GM18507 (cell line): ENCODE data around the gene SPECC1.
"Not testable (repeated sequence)": the region's sequence is repeated elsewhere in the genome, so short reads cannot be mapped to it uniquely, and the experiment has no call there.

ENCODE experiments used
- DNase-seq: peaks from one replicate; pipeline ENCODE4 v3.0.0; 2011; ENCODE audit warnings: low read depth; ENCODE audit not compliant: insufficient read length; ENCODE audit errors: extremely low spot score
- FAIRE-seq: peaks from 2 replicates; lab custom pipeline; 2011; peaks lifted over from hg19 to GRCh38; lab: Jason Lieb, UNC

SPECC1 gene

DNA sequence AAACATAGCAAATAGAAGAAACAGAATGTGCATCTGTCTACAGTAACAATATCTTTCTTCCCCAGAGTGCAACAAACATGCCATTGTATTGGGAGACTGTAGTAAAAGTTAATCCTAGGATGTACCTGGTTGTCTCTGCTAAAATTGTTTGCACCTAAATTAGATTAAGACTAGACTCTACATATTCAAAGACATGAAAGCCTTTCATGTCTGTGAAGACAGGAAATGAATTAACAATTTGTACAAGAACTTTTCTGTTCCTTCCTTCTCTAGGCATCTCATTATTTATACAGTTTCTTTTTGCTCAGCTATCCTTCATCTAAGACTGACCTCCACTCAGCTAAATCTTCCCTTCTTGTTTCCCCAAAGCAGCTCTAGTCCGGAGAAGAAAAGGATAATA is 237.5 kb downstream of the SPECC1 start:
- no peak for FAIRE-seq
- DNase-seq, result no peak

DNA sequence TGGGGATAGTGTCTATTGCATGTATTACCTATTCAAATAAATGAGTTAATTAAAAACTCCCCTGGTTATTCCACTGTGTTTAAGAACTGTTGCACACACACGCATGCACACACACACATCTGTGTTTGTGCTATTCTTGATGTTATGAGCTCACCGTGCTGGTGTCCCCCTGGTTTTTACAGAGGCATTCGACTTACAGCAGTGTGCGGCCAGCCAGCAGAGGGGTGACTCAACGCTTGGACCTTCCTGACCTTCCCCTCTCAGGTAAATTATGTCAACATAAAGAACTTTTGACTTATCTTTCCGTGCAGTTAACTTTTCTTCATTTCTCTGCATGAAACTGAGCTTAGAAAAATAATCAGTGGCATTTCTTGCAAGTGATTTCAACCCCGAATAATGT is 244.2 kb downstream of the SPECC1 start:
- DNase-seq (no peak), FAIRE-seq (no peak)

DNA sequence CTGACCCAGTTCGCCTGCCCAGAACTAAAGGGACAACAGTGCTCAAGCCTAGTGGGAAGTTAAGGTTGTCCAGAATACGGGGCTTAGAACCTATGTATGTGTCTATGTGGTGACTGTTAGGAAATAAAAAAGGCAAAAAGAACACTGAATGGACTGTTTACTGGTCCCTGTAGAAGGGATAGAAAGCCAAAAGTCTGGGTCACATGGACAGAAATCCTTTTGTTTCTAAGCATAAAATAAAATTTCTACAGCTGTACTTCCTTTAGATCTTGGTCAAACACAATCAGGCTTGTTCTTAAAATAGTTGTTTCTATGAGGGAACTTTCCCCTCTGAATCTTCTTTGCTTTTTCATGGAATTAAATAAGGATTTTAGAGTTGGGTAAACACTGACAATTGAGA is 245.4 kb downstream of the SPECC1 start:
- DNase-seq (no peak), FAIRE-seq (no peak)

DNA sequence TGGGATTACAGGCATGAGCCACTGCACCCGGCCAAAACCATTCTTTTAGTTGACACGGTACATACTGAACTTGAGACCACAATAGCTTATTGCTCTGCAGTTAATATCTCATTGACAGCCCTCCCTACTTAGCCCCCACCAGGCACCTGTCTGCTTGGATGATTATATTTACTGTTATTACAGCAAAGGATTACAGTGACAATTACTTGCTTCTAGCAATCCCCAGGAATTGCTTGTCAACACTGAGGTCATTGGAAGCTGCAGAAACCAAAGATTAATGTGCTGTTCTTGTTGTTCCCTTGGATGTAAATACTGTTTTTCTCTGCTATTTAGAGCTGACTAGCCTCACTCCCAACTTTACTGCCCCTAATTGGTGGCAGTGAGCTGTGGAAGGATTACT is 247.0 kb downstream of the SPECC1 start:
- FAIRE-seq (no peak), DNase-seq (no peak)

DNA sequence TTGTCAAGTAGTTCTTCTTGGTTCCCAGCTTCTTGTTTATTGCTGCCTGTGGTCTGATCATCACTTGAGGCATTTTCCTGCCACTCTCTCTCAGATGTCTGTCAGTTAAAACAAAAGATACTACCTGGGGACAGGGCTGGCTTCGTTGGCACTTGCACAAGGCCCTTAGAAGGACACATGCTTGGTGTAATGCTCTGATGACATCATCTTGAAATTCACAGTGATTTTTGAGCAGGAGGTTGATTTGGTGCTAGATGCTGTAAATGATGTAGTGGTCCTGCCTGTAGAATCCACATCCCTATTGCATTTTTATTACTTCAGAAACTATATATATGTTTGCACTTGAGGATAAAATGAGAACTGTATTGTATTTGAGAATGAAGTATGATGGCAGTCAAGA is 247.8 kb downstream of the SPECC1 start:
- no peak for DNase-seq
- FAIRE-seq, result no peak

DNA sequence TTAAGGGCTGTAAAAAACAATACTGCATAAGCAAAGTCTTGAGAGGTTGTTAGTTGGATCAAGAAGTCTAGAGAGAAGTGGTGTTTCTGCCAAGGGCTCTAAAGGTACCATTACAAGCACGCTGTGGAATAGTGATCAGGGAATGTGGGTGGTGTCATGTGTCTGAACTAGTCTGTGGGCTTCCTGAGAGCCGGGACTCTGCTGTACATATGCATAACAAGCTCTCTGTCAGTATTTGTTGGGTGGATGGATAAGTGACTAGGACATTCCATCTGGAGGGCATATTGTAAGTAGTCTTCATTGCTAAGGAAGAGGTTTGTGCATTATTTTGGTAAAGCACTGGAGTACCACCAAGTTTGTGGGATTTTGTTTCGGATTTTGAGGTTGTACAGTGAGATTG is 248.6 kb downstream of the SPECC1 start:
- DNase-seq, result no peak
- no peak for FAIRE-seq

DNA sequence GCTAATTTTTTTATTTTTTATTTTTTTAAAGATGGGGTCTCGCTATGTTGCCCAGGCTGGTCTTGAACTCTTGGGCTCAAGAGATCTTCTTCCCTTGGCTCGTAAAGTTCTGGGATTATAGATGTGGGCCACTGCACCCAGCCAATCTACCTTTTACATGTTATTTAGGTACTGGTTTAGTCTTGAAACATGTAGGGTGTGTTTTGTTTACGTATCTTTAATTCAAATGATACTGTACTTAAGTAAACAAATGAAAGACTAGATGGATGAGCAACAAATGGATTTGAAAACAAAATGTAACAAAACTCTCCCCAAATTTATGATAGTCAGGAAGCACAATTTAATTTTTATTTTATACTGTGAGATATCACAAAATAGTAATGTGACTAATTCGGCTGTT is 250.5 kb downstream of the SPECC1 start:
- FAIRE-seq (no peak), DNase-seq (no peak)

DNA sequence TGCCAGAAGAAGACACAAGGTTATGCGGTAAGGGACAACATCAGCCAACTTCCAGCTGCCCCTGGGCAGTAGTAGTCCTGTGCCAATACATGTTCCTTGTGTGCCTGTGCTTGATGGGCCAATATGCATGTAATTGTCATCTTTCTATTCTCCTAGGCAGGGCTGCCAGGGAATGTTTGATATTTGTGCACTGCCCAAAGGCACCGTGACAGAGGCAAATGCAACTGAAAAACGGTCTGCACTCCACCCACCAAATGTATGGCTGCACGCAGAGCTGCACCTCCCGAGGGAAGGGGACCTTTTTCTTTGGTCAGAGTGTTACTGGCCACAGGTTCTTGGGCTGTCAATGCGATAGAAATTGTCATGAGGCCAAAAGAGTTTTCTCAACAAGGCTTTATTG is 251.1 kb downstream of the SPECC1 start:
- FAIRE-seq, result no peak
- DNase-seq, result no peak

DNA sequence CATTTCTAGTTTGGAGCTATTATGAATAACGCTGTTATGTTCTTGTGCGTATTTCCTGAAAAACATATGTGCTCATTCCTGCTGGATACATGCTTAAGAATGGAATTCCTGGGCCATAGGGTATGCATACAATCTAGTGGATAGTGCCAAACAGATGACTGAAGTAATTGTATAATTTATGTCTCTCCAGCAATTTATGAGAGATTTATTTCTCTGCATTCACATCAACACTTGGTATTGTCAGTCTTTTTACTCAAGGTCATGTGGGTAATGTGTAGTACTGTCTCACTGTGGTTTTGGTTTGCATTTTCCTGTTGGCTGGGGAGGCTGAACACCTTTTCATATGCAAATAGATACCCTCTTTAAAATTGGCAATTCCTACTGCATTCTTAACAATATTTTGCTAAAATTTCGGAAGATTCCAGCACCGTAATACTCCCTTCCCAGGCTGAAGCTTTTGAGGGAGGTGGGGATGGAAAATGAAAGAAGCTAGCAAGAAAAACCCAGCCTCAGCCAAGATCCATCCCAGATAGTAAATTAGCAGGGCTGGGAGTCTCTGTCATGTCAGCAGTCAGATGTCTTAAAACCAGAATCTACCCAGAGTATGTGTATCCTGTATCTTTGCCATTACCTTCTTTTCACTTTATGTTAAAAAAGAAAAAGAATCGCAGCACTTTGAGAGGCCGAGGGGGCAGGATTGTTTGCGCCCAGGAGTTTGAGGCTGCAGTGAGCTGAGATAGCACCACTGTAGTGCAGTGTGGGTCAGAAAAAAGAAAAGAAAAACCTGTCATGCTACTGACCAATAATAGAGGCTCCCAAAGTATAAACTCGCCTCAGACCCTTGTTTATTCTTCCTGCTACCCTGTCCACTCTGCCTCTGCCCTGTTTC is 253.3 kb downstream of the SPECC1 start:
- no peak for FAIRE-seq

DNA sequence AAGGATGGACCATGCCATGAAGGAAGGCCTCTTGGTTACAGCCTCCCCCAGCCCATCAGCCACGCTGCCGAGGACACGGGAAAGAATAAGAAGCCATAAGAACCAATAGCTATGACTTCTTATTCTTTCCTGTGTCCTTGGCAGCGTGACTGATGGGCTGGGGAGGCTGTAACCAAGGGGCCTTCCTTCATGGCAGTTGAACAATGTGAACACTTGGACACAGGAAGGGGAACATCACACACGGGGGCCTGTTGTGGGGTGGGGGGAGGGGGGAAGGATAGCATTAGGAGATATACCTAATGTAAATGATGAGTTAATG is 253.9 kb downstream of the SPECC1 start:
- FAIRE-seq, DNase-seq: not testable (repeated sequence)

More for the DNA sequence above, 253.3 kb downstream of the SPECC1 start:
- DNase-seq, result no peak

DNA sequence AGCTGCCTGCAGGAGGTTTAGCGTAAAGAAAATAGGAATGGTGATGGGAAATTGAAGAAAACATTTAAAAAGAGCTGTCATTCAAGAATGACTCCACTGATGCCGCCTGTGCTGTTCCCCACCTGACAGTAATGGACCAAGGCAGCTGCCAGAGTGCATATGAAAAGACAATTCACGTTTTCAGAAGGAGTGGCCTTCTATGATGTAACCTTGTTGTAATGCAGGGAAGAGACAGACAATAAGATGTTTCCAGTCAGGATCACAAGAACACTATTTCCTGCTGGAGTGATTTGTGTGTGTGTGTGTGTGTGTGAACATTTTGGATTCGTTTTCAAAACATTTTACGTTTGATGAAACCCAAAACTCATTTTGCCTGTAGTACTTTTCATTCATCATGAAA is 254.4 kb downstream of the SPECC1 start:
- no peak for DNase-seq
- FAIRE-seq, result no peak

DNA sequence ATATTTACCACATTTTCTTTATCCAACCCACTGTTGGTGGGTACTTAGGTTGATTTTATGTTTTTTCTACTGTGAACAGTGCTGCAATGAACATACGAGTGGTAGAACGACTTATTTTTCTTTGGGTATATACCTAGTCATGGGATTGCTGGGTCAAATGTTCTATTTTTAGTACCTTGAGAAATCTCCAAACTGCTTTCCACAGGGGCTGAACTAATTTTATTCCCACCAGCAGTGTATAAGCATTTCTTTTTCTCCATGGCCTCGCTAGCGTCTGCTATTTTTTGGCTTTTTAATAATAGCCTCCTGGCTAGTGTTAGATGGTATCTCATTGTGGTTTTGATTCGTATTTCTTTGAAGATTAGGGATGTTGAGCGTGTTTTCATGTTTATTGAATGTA is 255.8 kb downstream of the SPECC1 start:
- no peak for DNase-seq
- no peak for FAIRE-seq

DNA sequence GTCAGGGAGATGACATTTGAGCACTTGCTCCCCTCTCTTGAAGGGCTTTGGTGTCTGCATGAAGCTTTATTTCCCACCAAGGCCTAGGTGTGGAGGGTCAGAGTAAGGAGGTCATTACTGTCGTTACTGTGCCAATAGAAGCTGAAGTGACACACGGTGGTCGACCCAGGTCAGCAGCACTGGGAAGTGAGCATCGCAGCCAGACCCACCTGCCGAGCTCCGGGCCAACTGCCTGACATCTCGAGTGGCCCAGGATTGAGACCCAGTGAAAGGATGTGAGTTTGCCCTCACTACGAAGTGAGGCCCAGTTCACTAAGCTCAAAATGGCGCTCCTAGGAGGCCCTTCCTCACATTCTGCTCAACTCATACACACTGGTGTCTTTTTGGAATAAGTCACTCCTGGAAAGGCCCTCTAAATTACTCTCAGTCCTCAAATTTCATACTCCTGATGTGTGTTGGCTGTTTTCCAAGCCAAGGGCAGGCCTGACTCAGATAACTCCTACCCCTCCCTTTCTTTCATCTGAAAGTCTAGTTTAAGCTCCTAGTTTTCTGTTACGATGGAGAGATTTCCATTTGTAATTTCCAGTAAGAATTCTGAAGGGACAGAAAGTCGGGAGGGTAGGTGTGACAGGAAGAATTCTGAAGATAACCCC is 257.8 kb downstream of the SPECC1 start:
- DNase-seq (no peak), FAIRE-seq (no peak)

DNA sequence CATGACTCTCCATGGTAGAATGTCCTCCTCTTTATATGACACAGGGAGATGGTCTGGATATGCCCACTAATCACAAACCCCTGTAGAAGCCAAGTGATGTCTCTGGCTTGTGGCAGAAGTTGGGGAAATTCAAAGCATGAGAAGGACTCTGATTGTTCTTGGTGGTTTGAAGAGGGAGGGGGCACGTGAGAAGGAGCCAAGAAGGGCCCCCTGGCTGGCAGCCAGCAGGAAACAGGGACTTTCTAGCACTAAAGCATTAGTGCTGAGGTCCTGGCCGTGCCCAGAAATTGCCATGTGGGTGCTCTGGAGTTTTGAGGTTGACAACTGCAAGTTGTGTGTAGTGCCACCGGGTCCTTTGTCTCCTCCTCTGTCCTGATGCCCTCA is 258.3 kb downstream of the SPECC1 start:
- no peak for DNase-seq

DNA sequence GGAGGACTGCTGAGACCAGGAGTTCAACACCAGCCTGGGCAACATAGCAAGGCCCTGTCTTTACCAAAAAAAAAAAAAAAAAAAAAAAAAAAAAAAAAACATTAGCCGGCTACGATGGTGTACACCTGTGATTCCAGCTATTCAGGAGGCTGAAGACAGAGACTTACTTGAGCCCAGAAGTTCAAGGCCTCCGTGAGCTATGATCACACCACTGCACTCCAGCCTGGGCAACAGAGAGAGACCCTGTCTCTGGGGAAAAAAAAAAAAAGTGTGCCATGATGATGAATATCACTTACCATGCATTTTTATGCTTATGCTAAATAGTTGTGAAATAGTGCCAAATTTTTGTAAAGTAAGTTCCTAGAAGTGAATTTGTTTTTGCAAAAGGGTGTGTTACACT is 261.2 kb downstream of the SPECC1 start:
- no peak for FAIRE-seq
- no peak for DNase-seq

More for the DNA sequence above, 258.3 kb downstream of the SPECC1 start:
- no peak for FAIRE-seq

DNA sequence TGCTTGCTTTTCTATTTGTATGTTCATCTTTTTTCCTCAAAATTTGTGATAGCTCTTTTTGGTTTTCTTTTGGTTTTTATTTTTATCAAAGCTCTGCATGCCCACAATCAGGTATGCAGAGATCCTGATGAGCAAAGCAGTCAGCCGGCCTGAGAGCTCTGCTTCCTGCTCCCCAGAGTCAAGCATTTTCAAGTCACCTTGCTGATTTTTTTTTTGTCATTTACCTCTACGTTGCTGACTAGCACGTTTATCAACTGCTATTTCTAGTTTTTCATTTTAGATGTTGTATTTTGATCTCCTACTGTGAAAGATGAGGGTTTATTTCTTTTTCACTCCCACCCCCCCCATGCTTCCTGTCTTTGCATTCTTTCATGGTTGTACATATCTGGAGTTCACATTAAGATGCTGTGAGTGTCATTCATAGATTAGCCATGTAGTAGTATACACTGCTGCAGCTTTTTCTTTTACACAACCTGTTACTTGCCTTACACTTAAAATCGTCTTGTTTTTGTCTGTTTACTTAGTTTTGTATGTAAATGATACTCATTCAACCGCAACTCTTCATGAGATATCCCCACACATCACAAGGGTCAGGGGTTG is 262.0 kb downstream of the SPECC1 start:
- DNase-seq, result no peak
- no peak for FAIRE-seq

DNA sequence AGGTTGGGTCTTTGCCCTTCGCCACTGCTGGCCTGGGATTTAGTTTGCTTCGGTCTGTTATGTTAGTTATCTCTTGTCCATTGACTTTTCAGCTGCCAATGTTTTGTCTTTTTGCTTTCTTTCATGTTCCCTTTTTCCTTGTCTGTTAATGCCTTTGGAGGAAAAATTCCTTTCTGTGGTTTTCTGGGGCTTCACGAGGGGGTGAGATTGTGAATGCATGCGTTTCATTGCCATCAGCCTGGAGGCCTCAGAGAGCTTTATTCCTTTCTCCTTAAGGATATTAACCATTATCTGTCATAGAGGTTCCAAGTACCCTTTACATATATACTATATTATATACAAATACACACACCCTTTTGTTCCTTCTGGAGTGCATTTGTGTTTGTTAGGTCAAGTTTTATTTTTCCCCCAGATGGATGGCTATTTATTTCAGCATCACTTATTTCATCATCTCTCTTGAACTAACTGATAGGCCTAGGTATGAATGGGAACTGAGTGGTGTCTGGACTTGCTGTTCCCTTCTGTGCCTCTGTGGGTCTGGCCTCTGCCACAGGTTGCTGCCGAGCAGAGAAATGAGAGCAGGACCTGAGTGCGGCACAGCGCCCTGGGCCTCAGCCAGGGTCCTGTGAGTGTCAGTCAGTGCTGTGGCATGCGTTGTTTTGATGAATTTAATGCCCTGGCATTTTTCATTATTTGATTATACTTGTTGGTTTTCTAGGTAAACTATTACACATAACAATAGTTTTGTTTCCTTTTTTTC is 264.8 kb downstream of the SPECC1 start:
- no peak for DNase-seq
- no peak for FAIRE-seq

DNA sequence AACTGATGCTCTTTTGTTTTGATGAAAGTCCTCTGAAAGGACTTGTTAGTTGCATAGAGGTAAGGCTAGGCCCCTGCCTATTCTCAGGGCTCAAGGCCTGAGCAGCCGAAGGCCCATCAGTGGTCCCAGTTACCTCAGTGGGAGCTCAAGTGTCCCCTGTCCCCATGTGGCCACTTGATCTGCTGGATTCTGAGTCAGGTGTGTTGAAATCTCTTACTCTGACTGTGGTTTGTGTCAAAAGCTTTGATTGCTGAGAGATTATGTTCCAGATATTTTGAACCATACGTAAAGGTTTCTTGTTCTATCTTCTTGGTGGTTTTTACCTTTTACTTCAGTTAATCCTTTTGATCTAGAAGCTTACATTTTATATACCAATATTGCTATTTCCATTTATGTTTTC is 266.5 kb downstream of the SPECC1 start:
- DNase-seq (no peak), FAIRE-seq (no peak)

DNA sequence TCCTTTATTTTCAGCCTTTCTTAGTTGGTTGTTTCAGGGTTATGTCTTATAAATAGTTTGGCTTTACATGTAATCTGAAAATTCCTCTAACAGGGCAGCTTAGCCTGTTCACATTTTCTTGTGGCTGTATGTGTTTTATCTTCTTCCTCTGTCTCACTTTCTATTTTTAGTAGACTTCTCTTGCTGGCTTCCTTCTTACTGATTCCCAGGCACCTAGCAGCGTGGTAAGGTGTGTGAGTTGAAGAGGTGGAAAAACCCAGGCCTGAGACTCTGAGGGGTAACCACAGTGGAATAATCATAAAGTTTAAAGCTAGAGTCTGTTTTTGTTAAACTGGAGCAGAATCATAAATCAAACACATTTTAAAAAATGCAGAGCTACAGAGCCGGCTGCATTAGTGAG is 267.3 kb downstream of the SPECC1 start:
- FAIRE-seq, result no peak
- DNase-seq, result no peak

DNA sequence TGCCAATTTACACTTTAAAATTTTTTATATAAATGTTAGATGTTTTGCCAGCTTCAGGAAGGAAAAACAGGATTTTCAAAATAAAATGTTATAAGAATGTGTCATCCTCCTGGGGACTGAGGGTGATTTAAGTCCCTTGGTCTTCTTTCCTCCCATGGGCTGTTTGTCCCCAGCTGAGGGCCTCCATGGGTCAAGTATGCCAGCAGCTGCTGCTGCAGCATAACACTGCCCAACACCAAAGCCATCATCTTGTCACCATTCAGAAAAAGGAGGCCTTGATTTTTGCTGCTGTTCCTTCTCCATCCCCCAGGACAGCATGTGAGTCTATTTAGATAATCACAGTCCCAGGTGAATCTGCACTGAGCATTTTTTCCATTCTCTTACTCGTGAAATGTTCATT is 269.6 kb downstream of the SPECC1 start:
- no peak for FAIRE-seq
- DNase-seq, result no peak
